HG02798 (cell line): ENCODE results near the gene MACROD2.
"Not testable (repeated sequence)": the region's sequence is repeated elsewhere in the genome, so short reads cannot be mapped to it uniquely, and the experiment has no call there.

Experiments
- ATAC-seq: cut with Tn5 transposase; IDR thresholded peaks from one replicate; pipeline ENCODE4 v1.9.1; 2021; ENCODE audit warnings: mild to moderate bottlenecking; ENCODE audit not compliant: unreplicated experiment, poor library complexity

The MACROD2 gene

DNA sequence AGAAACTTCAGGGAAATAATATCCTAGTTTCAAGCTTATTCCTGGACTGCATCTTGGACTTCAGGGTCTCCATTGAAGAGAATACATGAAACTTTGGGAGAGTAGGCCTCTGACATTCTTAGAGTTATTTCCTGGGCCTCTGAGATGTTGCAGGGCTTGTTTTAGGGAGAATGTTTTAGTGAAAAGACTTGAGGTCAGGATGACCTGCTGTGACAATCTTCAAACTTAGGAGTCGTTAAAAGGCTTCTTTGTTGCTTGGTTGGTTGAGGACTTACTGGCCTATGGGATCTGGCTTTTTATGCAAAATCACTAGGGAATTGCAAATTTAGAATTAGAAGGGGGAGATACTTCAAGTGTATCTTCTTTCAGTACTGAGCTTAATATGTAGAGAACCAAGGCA, 955.3 kb downstream of the MACROD2 start:
- ATAC-seq: no peak

DNA sequence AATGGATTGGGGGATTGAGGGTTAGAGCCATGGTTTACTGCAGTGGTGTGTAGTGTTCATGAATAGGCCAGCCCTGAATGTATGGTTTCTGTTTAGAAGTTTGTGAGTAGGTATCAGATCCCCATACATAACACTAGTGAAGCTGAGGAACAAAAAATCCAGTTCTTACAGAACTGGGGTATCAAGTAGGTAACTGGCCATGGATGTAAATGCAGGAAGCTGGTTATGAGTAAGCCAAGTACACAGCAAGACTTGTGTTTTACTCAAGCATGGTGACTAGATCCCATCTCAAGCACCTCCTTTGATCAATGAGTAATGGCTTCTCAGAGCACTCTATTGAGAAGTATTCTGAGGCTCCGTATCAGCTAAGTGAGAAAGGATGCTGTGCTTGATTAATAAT, 955.8 kb downstream of the MACROD2 start:
- ATAC-seq: peak; percentile 59

DNA sequence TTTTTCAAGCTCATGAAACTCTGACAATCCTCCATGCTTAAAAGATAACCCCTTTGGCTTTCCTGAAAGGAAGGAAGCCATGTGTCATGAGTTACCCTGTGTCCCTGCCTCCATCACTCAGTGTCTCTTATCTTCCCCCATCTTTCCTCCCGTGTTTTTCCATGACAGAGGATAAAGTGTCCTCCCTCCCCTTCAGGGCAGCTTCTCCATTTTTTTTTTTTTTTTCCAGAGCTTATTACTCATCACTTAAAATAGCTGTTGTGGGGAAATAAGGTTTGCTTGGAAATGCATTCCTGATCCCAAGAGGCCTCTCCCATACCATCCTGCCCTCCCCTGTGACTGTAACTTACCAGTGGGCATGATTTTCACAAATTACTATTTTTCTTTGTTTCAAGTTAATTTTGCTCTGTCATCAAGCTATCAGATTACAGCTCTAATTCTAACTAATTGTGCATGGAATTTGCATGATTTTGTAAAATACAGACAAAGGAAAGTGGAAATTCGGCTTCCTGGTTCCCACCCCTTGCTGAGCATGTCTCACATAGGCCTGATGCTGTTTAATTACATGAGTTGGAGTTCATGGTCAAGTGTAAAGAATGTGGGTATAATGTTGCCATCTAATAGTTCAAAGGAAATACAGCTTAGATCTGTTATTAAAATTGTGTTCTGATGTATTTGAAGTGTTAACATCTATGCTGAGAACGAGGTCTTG, 956.5 kb downstream of the MACROD2 start:
- ATAC-seq: no peak

DNA sequence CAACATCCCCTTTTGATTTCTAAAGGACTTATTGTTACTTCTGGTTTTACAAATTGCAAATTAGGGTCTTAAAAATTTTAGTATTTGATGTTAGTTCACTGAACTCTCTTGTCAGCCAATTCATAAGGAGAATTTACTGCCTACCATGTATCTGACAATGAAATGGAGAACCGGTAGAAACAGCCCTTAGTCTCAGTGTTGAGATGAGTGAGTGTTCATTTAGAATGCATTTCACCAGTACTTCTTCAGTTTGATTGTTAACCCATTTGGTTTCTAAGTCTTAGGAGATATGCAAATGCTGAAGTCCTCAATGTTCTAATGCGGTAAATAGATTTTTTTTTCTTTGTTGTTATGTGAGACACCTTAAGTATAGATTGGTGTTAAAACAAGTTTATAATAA, 958.4 kb downstream of the MACROD2 start:
- no peak for ATAC-seq

DNA sequence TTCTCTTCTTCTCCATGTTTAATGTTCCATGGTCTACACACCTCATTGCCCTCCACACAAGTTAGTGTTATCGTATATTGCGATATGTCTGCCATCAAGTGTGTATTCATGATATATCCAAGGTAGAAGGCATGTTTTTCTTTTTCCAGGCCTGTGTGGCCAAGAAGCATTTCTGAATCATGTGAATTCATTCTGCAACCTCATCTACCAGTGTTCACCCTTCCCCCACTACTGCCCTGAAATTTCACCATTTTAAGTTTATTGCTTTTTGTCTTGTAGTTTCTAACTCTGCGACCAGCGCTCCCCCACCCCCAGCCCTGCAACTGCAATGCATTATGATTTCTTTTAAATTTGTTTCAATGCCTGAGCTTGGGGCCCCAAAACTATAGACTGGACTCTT, 960.1 kb downstream of the MACROD2 start:
- no peak for ATAC-seq

DNA sequence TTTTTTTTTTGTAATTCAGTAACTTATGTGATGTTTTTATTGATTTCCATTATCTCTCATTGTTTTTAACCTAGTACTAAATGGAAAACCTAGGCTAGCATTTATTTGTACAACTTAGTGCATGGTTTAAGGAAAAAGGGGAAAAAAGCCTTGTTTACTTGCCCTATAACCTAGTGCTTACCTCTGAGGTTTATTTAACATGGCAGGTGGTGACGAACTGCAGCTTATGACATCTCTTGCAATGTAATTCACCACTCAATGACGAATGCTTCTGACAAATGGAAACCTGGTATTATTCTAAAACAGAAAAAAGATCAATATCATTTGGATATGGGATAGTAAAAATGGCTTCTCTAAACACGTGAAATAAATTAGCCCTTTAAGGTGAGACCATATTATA, 960.7 kb downstream of the MACROD2 start:
- ATAC-seq: no peak

DNA sequence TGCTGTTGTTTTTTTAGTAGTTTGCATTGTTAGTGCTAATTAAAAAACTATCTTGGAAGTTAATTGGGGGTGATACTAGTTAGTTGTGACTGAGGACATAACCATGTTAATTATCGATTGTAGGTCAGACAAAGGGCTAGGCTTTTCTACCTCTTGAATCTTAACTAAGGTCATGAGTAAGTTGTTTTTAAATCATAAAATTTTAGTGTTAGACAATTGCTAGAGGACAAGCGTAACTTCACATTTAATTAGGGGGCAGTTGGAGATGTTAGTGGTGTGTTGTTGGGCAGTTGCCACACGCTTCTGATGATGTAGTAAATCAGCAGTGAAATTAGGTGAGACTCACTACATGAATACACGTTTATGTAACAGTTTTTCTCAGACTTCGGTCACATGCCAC, 961.2 kb downstream of the MACROD2 start:
- no peak for ATAC-seq

DNA sequence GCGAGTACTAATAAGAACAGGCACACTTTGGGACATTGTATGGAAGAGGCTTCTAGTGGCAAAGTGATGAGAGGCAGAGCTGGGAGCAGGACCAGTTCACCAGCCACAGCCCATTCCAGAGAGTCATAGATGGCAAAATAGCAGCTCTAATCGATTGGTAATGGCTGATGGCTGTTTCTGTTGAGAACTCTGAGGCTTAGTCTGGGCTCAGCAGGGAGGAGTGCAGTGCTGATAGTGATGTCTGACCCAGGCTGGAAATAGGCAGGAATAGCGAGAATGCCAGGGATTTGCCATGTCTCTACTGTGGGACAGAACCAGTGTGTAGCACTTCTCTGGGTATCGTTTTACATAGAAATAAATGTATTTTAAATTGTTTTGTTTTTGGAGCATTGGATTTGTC, 962.1 kb downstream of the MACROD2 start:
- no peak for ATAC-seq

DNA sequence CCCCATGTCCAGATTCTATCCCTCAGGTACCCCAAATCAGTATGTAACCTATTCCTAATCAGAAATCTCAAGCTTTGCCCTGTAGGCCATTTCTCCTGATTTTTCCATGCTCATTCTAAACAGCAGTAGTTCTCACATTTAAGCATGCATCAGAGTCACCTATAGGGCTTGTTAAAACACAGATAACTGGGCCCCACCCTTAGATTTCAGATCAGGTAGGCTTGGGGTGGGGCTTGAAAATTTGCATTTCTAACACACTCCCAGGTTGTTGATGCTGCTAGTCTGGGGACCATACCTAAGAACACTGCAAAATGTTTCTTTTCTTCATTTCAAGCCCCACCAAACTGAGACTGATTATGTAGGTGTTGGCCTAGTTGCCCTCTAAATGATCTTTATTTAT, 963.3 kb downstream of the MACROD2 start:
- ATAC-seq: no peak

DNA sequence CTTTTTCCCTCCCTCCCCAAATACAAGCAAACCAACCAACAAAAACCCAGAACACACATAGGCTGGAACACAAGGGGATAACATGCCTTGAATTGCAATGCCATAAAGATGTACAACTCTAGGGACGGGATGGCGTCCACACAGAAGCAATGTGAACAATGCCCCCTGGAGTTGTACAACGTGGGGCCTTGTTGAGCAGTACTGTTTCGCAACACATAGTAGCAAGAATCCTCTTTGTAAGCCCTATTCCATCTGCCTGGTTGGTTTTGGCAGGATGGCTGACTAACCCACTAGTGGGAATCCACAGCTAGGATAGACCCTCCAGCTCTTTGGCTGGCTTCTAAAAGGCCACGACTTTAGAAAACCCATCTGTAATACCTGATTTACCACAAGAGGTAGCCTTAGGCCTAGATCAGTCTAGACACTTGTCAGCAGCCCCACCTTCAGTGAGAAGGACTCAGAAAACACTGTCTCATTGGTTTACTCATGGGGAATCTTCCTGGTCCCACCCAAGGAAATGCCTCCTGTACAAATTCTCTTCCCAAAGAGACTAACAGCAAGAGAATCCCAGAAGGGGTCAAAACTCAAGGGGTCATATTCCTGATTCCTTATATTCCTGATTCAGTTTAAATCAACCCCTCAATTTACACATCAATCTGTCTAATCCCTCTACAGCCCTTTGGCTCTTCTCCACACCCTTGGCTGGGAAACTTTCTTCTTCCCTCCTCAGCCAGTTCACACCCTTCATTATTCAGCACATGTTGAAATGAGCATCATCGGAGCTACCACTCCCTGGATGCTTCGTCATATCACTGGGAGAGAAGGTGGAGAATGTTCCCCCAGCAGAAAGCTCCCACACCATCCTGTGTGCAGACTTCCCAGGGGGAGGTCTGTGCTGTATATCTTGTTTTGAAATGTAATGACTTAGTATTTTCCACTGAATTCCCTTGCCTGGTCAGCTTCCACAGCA, 964.5 kb downstream of the MACROD2 start:
- no peak for ATAC-seq

DNA sequence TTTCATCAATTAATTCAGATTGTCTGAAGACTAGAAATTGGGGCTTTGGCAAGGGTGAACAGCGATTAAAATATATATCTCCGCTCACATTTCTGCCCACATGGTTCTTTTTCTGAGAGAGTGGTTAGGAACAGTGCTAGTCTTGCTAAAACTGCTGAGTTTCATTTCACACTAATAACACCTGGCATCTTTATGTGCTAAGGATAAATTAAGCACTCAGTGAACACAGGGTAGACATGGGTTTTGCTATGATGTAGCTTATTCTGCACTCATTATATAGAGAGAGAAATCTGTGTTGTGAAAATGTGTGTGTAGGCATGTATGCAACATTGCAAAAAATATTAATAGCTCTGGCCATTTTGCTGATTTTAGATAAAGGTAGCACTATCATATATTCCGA, 965.5 kb downstream of the MACROD2 start:
- no peak for ATAC-seq

DNA sequence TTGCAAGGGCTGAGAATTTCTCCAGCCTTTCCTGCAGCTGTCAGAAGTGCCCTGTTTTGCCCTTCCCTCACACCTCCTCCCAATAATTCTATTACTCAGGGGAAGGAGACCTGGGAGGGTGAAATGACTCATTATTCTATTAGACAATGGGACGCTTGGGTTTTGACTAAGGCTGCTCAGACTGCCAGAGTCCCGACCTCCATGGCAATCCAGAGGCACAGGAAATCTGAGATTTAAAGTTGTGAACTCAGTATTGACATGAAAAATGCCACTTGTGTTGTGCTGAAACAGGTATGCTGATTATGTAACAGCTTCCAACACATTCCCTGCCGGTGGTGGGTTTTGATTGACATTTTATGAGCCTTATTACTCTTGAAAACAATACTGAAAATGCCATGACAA, 967.9 kb downstream of the MACROD2 start:
- no peak for ATAC-seq

DNA sequence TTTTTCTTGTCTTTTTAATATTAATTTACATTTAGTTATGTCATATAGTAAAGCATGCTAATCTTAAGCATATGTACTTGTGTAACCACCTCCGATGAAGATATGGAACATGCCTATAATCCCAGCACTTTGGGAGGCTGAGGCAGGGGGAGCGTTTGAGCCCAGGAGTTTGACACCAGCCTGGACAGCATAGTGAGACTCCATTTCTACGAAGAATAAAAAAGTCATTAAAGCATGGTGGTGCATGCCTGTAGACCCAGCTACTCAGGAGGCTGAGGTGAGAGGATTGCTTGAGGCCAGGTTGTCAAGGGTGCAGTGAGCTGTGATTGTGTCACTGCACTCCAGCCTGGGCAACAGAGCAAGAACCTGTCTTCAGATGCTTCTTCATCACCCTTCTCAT, 970.9 kb downstream of the MACROD2 start:
- ATAC-seq: no peak

DNA sequence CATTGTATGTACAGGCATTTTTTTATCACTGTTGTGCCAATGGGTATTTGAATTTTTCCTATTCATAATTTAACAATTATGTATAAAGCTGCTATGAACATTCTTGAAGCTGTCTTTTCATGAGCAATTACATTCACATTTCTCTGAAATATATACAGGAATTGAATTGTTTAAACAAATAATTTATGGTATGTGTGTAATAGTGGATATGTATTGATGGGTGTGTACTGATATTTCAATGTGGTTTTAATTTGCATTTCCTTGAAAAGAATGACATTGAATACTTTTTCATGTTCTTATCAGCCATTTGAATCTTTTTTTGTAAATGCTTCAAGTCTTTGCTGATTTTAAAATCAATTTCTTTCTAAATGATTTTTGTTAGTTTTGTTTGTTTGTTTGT, 971.5 kb downstream of the MACROD2 start:
- ATAC-seq: no peak

DNA sequence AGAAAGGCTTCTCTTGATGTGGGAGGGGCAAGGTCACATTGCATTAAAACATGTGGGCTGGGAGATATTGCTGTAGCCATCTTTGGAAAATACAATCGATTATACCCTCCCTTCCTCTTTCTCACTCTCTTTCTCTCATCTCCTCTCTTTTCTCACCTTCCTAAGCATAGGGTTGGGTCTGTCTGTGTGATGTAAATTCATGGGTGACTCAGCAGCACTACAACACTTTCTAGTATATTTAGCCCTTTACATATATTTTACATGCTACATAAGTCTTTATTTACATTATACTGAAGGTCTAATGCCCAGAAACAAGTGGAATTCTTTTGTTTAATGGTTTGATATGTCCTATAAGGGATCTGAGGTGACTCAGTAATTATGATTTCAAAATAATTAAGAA, 976.9 kb downstream of the MACROD2 start:
- ATAC-seq: no peak

DNA sequence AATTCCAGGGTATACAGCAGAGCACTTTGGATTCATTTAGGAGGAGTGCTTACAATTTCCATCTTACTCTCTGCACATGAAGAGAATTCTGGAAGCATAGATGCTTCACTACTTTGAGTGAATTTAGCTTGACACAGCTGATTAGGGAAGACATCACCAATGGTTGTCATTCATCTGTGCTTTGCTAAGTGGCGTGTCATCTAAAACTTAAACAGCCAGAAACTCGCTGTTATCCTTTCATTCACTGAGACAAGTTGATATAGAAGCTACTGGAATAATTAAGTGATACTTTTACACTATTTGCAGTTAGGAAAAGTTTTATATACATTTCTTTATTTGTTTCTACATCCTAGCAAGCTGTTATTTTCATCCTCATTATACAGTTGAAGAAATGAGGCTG, 977.4 kb downstream of the MACROD2 start:
- no peak for ATAC-seq

DNA sequence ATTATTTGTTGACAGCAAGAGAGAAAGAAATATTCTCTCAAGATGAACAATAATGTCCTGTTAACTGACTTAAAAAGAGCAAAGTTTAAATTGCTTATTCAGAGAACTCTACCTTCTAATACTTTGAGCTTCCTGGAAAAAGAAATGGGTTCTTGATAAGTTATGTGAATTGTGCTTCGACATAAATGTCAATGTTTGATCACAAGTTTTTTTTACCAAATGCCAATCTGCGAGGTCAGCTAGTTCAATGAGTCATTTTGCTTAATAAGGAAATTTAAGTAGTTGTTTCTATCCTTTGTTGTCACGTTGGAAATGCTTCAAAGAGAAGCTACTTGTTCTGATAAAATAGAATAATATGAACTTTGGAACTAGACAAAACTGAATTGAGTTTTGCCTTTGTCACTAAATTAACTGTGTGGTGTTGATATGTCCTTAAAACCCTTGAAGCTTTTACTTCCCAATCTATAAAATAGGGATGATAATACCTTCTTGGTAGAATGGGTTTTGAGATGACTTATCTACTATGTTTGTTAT, 984.2 kb downstream of the MACROD2 start:
- ATAC-seq: no peak

DNA sequence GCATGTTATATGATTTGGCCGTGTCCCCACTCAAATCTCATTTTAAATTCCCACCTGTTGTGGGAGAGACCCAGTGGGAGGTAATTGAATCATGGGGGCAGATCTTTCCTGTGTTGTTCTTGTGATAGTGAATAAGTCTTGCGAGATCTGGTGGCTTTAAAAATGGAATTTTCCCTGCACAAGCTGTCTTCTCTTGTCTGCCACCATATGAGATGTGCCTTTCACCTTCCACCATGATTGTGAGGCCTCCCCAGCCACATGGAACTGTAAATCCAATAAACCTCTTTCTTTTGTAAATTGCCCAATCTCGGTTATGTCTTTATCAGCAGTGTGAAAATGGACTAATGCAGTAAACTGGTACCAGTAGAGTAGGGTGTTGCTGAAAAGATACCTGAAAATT, 986.2 kb downstream of the MACROD2 start:
- ATAC-seq: not testable (repeated sequence)

DNA sequence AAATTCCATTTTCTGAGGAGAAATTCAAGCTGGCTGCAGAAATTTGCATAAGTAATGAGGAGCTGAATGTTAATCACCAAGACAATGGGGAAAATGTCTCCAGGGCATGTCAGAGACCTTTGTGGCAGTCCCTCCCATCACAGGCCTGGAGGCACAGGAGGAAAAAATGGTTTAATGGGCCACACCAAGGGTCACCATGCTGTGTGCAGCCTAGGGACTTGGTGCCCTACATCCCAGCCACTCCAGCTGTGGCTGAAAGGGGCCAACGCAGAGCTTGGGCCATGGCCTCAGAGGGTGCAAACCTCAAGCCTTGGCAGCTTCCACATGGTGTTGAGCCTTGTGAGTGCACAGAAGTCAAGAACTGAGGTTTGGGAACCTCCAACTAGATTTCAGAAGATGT, 987.0 kb downstream of the MACROD2 start:
- not testable (repeated sequence) for ATAC-seq

DNA sequence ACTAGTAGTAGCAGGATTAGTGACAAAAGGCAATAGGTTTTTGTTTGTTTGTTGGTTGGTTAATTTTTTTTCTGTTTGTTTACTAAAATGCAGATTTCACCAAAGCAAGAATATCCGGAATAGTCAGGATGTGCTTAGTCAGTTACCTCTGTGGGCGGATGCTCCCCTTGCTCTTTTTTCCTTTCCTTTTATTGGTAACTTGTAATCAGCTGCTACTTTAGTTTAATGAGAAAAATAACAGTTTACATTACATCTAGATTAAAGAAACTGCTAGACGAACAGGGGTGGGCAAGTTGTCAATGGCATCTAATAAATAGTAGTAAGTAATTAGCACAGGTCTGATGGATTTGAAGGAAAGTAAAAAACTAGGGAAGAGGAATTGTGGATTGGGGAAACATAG, 989.0 kb downstream of the MACROD2 start:
- ATAC-seq: no peak
